SU-DHL-6 (cell line): ENCODE data around the gene NPBWR2.

Source experiments
- H2AFZ ChIP-seq: fragments of 200-600 bp; sonication (generic); 2 replicates; pipeline ENCODE4 v1.6.1; 2014; ENCODE audit warnings: low read depth, mild to moderate bottlenecking, moderate library complexity, mixed read lengths, antibody characterized with exemption, low read length; ENCODE audit not compliant: severe bottlenecking
- H3F3A ChIP-seq: fragments of 200-600 bp; shearing (Covaris generic); 2 replicates; pipeline ENCODE4 v1.6.0; 2016; ENCODE audit warnings: antibody characterized with exemption, mild to moderate bottlenecking; ENCODE audit not compliant: insufficient read depth
- H3K27ac ChIP-seq: fragments of 200-600 bp; sonication (generic); 2 replicates; pipeline ENCODE4 v1.5.1; 2016; ENCODE audit warnings: low read depth, mild to moderate bottlenecking, low read length, moderate library complexity, mixed read lengths
- H3K27me3 ChIP-seq: fragments of 200-600 bp; sonication (generic), shearing (Covaris generic); 2 replicates; pipeline ENCODE4 v1.6.0; 2014; ENCODE audit warnings: mild to moderate bottlenecking, low read length
- H3K36me3 ChIP-seq: fragments of 200-600 bp; sonication (generic); 2 replicates; pipeline ENCODE4 v1.6.1; 2014; ENCODE audit warnings: mild to moderate bottlenecking, low read length, mixed read lengths
- H3K4me2 ChIP-seq: fragments of 300-600, 200-600 bp; shearing (Covaris generic), sonication (generic); 2 replicates; pipeline ENCODE4 v1.6.0; 2014; ENCODE audit warnings: low read length, low read depth, mild to moderate bottlenecking; ENCODE audit not compliant: poor library complexity, severe bottlenecking
- H3K4me3 ChIP-seq: fragments of 200-600 bp; sonication (generic); 2 replicates; pipeline ENCODE4 v1.5.1; 2014; ENCODE audit warnings: antibody characterized with exemption, low read length, mild to moderate bottlenecking, mixed read lengths; ENCODE audit not compliant: insufficient read depth, poor library complexity, severe bottlenecking
- H3K79me2 ChIP-seq: fragments of 200-600 bp; sonication (generic); 2 replicates; pipeline ENCODE4 v1.6.1; 2014; ENCODE audit warnings: mild to moderate bottlenecking, low read length, moderate library complexity; ENCODE audit not compliant: insufficient read depth
- H3K9ac ChIP-seq: fragments of 200-600 bp; sonication (generic); 2 replicates; pipeline ENCODE4 v1.7.0; 2014; ENCODE audit warnings: mild to moderate bottlenecking, low read length
- H3K9me2 ChIP-seq: fragments of 200-600 bp; sonication (generic); replicated peaks from 2 replicates; pipeline ENCODE4 v1.6.1; 2014; ENCODE audit warnings: low read length; ENCODE audit not compliant: insufficient read depth
- H3K9me3 ChIP-seq: fragments of 200-600 bp; sonication (generic); 2 replicates; pipeline ENCODE4 v1.6.1; 2014; ENCODE audit warnings: low read length, mixed read lengths; ENCODE audit not compliant: insufficient read depth
- H4K20me1 ChIP-seq: fragments of 200-600 bp; sonication (generic); 2 replicates; pipeline ENCODE4 v1.6.1; 2014; ENCODE audit warnings: low read depth, mild to moderate bottlenecking, antibody characterized with exemption, low read length, moderate library complexity, mixed read lengths
- EZH2phosphoT487 ChIP-seq: fragments of 200-600 bp; sonication (generic), shearing (Covaris generic); conservative IDR thresholded peaks from 2 replicates; pipeline ENCODE4 v1.6.1; 2018; ENCODE audit warnings: mild to moderate bottlenecking, antibody characterized with exemption, low read length, moderate library complexity, mixed read lengths
- TF ChIP-seq, protein P1 (sequence below): fragments of 200-600 bp; sonication (generic); IDR thresholded peaks from one replicate; pipeline ENCODE4 v1.5.1; 2017; ENCODE audit warnings: antibody characterized with exemption, mild to moderate bottlenecking, low read length, moderate library complexity; ENCODE audit not compliant: insufficient read depth, poor library complexity, severe bottlenecking

Gene NPBWR2

DNA sequence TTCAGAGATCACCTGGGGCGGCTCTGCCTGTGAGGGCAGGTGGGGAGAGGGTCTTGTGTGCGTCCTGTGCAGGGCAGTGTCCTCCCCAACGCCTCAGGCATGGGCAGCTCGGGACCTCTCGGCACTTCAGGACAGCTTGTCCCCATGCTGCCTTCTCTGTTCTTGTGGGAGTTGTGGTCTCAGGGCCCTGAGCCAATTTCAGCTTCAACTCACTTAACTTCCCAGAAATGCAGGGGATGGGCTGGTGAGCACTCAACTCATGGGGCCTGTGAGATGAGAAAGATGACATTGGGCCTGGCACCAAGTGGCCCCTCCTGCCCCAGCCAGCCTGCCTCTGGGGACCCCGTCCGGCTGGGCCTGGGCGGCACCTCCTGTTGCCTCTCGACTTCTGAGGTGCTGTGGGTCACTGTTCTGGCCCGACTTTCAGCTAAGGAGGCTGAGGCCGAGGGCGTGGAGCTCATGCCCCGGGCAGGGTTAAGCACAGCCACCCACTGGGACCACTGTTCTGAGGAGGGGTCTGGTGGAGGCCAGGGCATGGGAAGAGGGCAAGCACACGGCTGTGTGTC lies 34.8 kb downstream of the NPBWR2 start:
- Histone ChIP-seq H3K4me3 (no peak overlapping the region), H3K36me3 (no peaks in the 10 kb centered on the region), H3K9me3 (no peaks in the 10 kb centered on the region), H3K27ac (no peak overlapping the region), H2AFZ (no peak overlapping the region), H3F3A (peaks cover 3% of the 10 kb centered on the region), H3K4me2 (no peak overlapping the region), H3K79me2 (no peaks in the 10 kb centered on the region), H4K20me1 (no peaks in the 10 kb centered on the region), H3K9ac (no peak overlapping the region), H3K9me2 (no peaks in the 10 kb centered on the region), H3K27me3 (no peaks in the 10 kb centered on the region)
- no peak for TF ChIP-seq EZH2phosphoT487
- TF ChIP-seq, protein P1, sequence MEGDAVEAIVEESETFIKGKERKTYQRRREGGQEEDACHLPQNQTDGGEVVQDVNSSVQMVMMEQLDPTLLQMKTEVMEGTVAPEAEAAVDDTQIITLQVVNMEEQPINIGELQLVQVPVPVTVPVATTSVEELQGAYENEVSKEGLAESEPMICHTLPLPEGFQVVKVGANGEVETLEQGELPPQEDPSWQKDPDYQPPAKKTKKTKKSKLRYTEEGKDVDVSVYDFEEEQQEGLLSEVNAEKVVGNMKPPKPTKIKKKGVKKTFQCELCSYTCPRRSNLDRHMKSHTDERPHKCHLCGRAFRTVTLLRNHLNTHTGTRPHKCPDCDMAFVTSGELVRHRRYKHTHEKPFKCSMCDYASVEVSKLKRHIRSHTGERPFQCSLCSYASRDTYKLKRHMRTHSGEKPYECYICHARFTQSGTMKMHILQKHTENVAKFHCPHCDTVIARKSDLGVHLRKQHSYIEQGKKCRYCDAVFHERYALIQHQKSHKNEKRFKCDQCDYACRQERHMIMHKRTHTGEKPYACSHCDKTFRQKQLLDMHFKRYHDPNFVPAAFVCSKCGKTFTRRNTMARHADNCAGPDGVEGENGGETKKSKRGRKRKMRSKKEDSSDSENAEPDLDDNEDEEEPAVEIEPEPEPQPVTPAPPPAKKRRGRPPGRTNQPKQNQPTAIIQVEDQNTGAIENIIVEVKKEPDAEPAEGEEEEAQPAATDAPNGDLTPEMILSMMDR: no peak

DNA sequence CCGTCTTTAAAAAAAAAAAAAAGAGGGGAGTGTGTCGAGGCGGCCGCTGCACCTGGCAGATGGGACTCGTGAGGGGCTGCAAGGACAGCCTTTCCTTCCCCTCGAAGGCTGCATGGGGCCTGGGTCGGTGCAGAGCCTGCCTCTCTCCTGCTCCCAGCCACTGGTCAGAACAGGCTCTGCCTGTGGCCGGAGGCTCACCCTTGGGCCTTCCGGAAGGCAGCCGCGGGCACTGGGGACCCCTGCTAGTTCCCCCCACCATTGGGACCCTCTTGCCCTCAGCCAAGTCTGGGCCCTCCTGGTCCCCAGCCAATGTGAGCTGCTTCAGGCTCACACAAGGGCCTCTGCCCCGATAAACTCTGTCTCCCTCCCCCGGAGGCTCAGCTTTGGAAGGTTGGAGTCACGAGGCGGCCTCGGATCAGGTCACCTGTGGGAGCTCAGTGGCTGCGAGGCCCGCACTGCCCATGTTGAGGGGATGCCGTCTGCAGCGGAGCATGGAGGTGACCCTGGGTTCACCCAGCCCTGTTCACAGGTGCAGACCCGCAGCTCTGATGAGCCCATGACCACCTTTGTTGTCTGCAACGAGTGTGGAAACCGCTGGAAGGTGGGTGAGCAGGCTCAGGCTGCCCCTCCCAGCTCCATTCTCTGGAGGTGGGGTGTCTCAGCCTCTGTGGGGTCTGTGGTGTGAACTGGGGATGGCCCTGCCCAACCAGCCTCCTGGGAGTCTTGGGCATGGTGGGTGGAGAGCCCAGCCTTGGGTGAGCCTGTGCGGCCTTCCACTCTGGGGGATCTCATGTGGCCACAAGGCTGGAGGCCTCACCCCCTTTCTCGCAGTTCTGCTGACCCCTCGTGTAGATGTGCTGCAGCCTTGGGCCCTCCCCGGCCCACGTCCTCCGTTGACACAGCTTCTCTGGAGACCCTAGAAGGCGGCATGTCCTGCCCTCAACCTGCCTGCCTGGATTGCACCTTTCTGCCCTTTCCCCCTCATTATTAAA lies 35.7 kb downstream of the NPBWR2 start:
- H3K9ac ChIP-seq: no peak overlapping the region
- no peaks in the 10 kb centered on the region for H4K20me1 ChIP-seq
- H3K9me3 ChIP-seq: no peaks in the 10 kb centered on the region
- H3K36me3 ChIP-seq: no peaks in the 10 kb centered on the region
- H3K27ac ChIP-seq: no peak overlapping the region
- no peaks in the 10 kb centered on the region for H3F3A ChIP-seq
- no peak overlapping the region for H3K4me3 ChIP-seq
- no peaks in the 10 kb centered on the region for H3K9me2 ChIP-seq
- no peaks in the 10 kb centered on the region for H3K27me3 ChIP-seq
- no peak overlapping the region for H3K4me2 ChIP-seq
- TF ChIP-seq, protein P1: no peak
- TF ChIP-seq EZH2phosphoT487: no peak
- H2AFZ ChIP-seq: no peak overlapping the region
- no peaks in the 10 kb centered on the region for H3K79me2 ChIP-seq

DNA sequence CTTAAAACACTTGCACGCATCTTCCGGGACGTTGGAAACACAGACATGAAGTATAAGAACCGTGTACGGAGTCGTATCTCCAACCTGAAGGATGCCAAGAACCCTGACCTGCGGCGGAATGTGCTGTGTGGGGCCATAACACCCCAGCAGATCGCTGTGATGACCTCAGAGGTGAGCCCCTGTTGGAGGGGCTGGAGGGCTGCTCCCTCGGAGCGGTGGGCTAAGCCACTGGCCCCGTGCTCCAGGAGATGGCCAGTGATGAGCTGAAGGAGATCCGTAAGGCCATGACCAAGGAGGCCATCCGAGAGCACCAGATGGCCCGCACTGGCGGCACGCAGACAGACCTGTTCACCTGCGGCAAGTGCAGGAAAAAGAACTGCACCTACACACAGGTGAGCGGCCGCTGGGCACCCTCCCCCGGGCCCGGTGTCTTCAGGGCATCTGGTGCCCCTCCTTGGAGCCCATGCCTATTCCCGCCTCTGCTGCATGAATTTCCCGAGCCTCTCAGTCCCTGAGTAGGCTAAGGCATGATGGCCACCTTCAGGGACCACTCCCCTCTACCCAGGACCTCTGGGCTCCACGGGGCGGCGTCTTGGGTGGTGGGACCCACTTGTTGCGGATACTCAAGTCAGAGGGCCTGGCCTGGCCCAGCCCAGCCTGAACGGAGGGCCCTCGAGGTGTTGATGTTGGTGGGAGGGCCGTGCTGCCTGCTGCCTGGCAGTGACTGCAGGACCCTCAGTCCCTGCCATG lies 36.9 kb downstream of the NPBWR2 start:
- Histone ChIP-seq H3K9me2 (no peaks in the 10 kb centered on the region), H3K27me3 (no peaks in the 10 kb centered on the region), H3K36me3 (no peaks in the 10 kb centered on the region), H3F3A (no peaks in the 10 kb centered on the region), H3K9ac (no peak overlapping the region), H3K4me3 (no peak overlapping the region), H3K9me3 (no peaks in the 10 kb centered on the region), H2AFZ (no peak overlapping the region), H3K4me2 (no peak overlapping the region), H3K79me2 (no peaks in the 10 kb centered on the region), H3K27ac (no peak overlapping the region), H4K20me1 (no peaks in the 10 kb centered on the region)
- no peak for TF ChIP-seq EZH2phosphoT487
- TF ChIP-seq, protein P1: no peak
